Spleen (tissue), 11 donors: Measurements from ENCODE around the gene ZNF616. TPM values are rescaled to one million over a fixed set of nuclear protein-coding genes. Genes with fewer than 3 reads are reported as not detected.

Experiments used
- DNase-seq: peaks from one replicate; pipeline ENCODE4 v3.0.0-alpha.2; 2020
- H3K27ac ChIP-seq, 8 donors: fragments of 200-600 bp; sonication (generic) in 7 of 8; 1 replicate in 4 of 8; 2 replicates in 4 of 8; pipeline versions ENCODE4 v1.5.0 to v1.8.0; 2016 to 2021; ENCODE audit warnings: inconsistent platforms in 4 of 8, mild to moderate bottlenecking in 4 of 8, moderate library complexity in 1 of 8
- H3K27me3 ChIP-seq, 7 donors: fragments of 200-600 bp; sonication (generic) in 6 of 7; replicated peaks in 1 of 7; 1 replicate in 4 of 7; 2 replicates in 3 of 7; pipeline versions ENCODE4 v1.5.0 to v1.8.0; 2016 to 2021; ENCODE audit warnings: inconsistent platforms in 3 of 7, mild to moderate bottlenecking in 1 of 7
- H3K36me3 ChIP-seq, 6 donors: fragments of 200-600 bp; sonication (generic) in 5 of 6; 1 replicate in 4 of 6; 2 replicates in 2 of 6; pipeline versions ENCODE4 v1.5.0 to v1.8.0; 2016 to 2021; ENCODE audit warnings: inconsistent platforms in 2 of 6
- H3K4me1 ChIP-seq, 6 donors: fragments of 200-600 bp; sonication (generic) in 5 of 6; 1 replicate in 3 of 6; 2 replicates in 3 of 6; pipeline versions ENCODE4 v1.5.0 to v1.8.0; 2016 to 2021; ENCODE audit warnings: inconsistent platforms in 3 of 6
- H3K4me3 ChIP-seq, 8 donors: fragments of 200-600 bp; sonication (generic) in 7 of 8; 1 replicate in 4 of 8; 2 replicates in 4 of 8; pipeline versions ENCODE4 v1.5.0 to v1.8.0; 2016 to 2021; ENCODE audit warnings: inconsistent platforms in 4 of 8, mild to moderate bottlenecking in 4 of 8, moderate library complexity in 2 of 8
- H3K9me3 ChIP-seq, 8 donors: fragments of 200-600 bp; sonication (generic) in 7 of 8; 1 replicate in 4 of 8; 2 replicates in 4 of 8; pipeline versions ENCODE4 v1.5.0 to v1.8.0; 2016 to 2021; ENCODE audit warnings: inconsistent platforms in 4 of 8
- CTCF ChIP-seq, 11 experiments: fragments of 200-600 bp in 7 of 11; fragments of 450-650 bp in 4 of 11; sonication (generic) in 4 of 11; IDR thresholded peaks in 8 of 11; conservative IDR thresholded peaks in 3 of 11; 1 replicate in 7 of 11; 2 replicates in 4 of 11; pipeline versions ENCODE4 v1.4.0 to v1.8.0; 2016 to 2021; ENCODE audit warnings: antibody characterized with exemption in 11 of 11, inconsistent platforms in 4 of 11, mild to moderate bottlenecking in 1 of 11
- POLR2A ChIP-seq, 3 donors: fragments of 450-650 bp; IDR thresholded peaks; one replicate each; pipeline ENCODE4 v1.5.1; 2017; ENCODE audit warnings: antibody characterized with exemption in 3 of 3, mild to moderate bottlenecking in 1 of 3
- POLR2AphosphoS5 ChIP-seq, 3 donors: sonication (generic); formaldehyde crosslinking; IDR thresholded peaks; one replicate each; pipeline ENCODE4 v1.5.1; 2017; ENCODE audit warnings: antibody characterized with exemption in 3 of 3
- WGBS, 5 donors: extraction: QIAGEN DNeasy Blood & Tissue Kit in 3 of 5; methylation state at CpG; one replicate each; pipeline versions ENCODE4 v1.1.5 to v1.1.7; 2013 to 2018; 5-methylcytosine and 5-hydroxymethylcytosine counted together
- intact Hi-C: fragments of 100-400 bp; cut with DNase I; formaldehyde crosslinking; loops from one replicate; pipeline ENCODE4 v1.15.0; 2023; ENCODE audit warnings: low total_unique reads
- polyA plus RNA-seq, 3 donors: library from polyadenylated mRNA; stranded (reverse); fragments of 200-250 nt; gene quantifications; one replicate each; pipeline ENCODE4 v1.2.1, GENCODE V29; 2013
- total RNA-seq, 7 donors: library from RNA; depleted of rRNA in 3 of 7; stranded (reverse); fragments of >200 nt in 3 of 7; fragmentation: NEBNext Ultra II Directional in 4 of 7; extraction: Animal tissue kit (Norgen Biotek cat#: 25700) in 4 of 7; gene quantifications; one replicate each; pipeline versions ENCODE4 v1.1.0 to v1.2.1, GENCODE V29; 2016 to 2021
- donor health status: healthy with polysubstance abuse.
- donor health status: DM: no; HTN: no; CAD: no; lungs with moderate emphysema.
- donor health status: DM: no; HTN: no; CAD: no.
- donor health status: Bipolar disorder and iron deficiency.
- donor health status: healthy.
- donor health status: DM: no; HTN: no; CAD: no.
- donor health status: DM: yes; HTN: yes; CAD: no.

Gene ZNF616
- total and polyA plus RNA-seq, 10 donors = 1.3 to 22.6 (median 9.1) TPM

GRCh38 chr19:52120286-52120685, 19.5 kb downstream of the ZNF616 start:
- H3K36me3 ChIP-seq = peaks cover 38 to 100% (median 99%) of the 10 kb centered on the region in 6 donors
- intact Hi-C loops = no loop called here
- H3K4me1 ChIP-seq = no peaks in the 10 kb centered on the region
- H3K9me3 ChIP-seq = peaks cover 58 to 100% (median 100%) of the 10 kb centered on the region in 8 donors
- H3K4me3 ChIP-seq = no peak overlapping the region
- H3K27ac ChIP-seq = no peak overlapping the region
- H3K27me3 ChIP-seq = no peaks in the 10 kb centered on the region
- WGBS, 5 donors = 96 to 99% (median 98%) methylated on average over 3 of the region's 3 CpGs
- TF ChIP-seq POLR2A (IDR thresholded peaks at IDR 0.05) = no peak
- no peak for DNase-seq

- WGBS, 5 donors = 95 to 99% (median 97%) methylated on average over 12 of the region's 12 CpGs
- Histone ChIP-seq H3K4me3 (peak overlapping the region in 1 of 8 donors; percentile 34), H3K4me1 (no peaks in the 10 kb centered on the region), H3K36me3 (peaks cover 38 to 67% (median 55%) of the 10 kb centered on the region in 6 donors), H3K9me3 (peaks cover 76 to 100% (median 100%) of the 10 kb centered on the region in 8 donors), H3K27ac (no peak overlapping the region), H3K27me3 (no peaks in the 10 kb centered on the region)
- DNase-seq = no peak
- TF ChIP-seq POLR2A (IDR thresholded peaks at IDR 0.05) (no peak), POLR2AphosphoS5 (IDR thresholded peaks at IDR 0.05) (no peak), CTCF (IDR thresholded peaks at IDR 0.05 in 8 of 11, conservative IDR thresholded peaks at IDR 0.05 in 3 of 11) (no peak)
- intact Hi-C loops = no loop called here
These were observed 24.1 kb downstream of the ZNF616 start for GRCh38 chr19:52115526-52116053.

- Histone ChIP-seq H3K27me3 (no peaks in the 10 kb centered on the region), H3K27ac (no peak overlapping the region), H3K36me3 (peaks cover 34 to 58% (median 47%) of the 10 kb centered on the region in 6 donors), H3K4me3 (peak overlapping the region in 1 of 8 donors; percentile 34), H3K9me3 (peaks cover 78 to 100% (median 100%) of the 10 kb centered on the region in 8 donors), H3K4me1 (no peaks in the 10 kb centered on the region)
- intact Hi-C loops = no loop called here
- TF ChIP-seq POLR2AphosphoS5 (IDR thresholded peaks at IDR 0.05) = no peak
- no peak for TF ChIP-seq POLR2A (IDR thresholded peaks at IDR 0.05)
- TF ChIP-seq CTCF (IDR thresholded peaks at IDR 0.05 in 8 of 11, conservative IDR thresholded peaks at IDR 0.05 in 3 of 11) = no peak
- 92 to 98% (median 96%) methylated on average over 5 of the region's 5 CpGs for WGBS, 5 donors
- DNase-seq = no peak
These were observed 25.0 kb downstream of the ZNF616 start for GRCh38 chr19:52114691-52115090.

DNA sequence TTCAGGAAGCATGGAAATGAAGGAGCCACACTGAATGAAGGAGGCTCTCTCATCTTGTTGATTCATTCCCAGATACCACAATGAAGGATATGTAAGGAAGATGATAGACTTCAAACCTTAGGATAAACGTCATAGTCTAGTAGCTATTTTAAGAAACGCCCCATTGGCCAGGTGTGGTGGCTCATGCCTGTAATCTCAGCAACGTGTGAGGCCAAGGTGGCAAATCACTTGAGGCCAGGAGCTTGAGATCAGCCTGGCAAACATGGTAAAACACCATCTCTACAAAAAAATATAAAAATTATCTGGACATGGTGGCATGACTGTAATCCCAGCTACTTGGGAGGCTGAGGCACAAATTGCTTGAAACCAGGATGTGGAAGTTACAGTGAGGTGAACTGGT, 27.1 kb downstream of the ZNF616 start:
- intact Hi-C loops = no loop called here
- TF ChIP-seq POLR2A (IDR thresholded peaks at IDR 0.05) (no peak), POLR2AphosphoS5 (IDR thresholded peaks at IDR 0.05) (no peak), CTCF (IDR thresholded peaks at IDR 0.05 in 8 of 11, conservative IDR thresholded peaks at IDR 0.05 in 3 of 11) (no peak)
- Histone ChIP-seq H3K9me3 (peaks cover 60 to 100% (median 100%) of the 10 kb centered on the region in 8 donors), H3K36me3 (peaks cover 20 to 38% (median 27%) of the 10 kb centered on the region in 6 donors), H3K27me3 (no peaks in the 10 kb centered on the region), H3K4me1 (no peaks in the 10 kb centered on the region), H3K4me3 (no peak overlapping the region), H3K27ac (no peak overlapping the region)
- no peak for DNase-seq
- 80 to 91% (median 85%) methylated on average over 3 of the region's 3 CpGs for WGBS, 5 donors
